ENCODE results near the gene PRRX2.
A peak's percentile ranks its signal among the peaks of the same experiment; 100 is the strongest.
"Not testable (repeated sequence)": the region's sequence is repeated elsewhere in the genome, so short reads cannot be mapped to it uniquely, and the experiment has no call there.

PRRX2 gene

GRCh38 chr9:129665389-129665775, at the start of gene PRRX2:
PRRX2 (plus strand) TSS chr9:129665647; CDS start chr9:129665868, 221 bp downstream.
- DNase-seq: no peak

GRCh38 chr9:129617167-129617566, 48.3 kb upstream of the PRRX2 start:
- no peak for DNase-seq

- DNase-seq: no peak
Measured at GRCh38 chr9:129619787-129620668, 45.4 kb upstream of the PRRX2 start.

- DNase-seq: no peak
Measured at GRCh38 chr9:129620669-129621295, 44.7 kb upstream of the PRRX2 start, which contains the start of gene C9orf50. C9orf50 (minus strand) TSS chr9:129621101; CDS start chr9:129620574, 527 bp downstream.

GRCh38 chr9:129623331-129623730, 42.1 kb upstream of the PRRX2 start:
- no peak for DNase-seq

- DNase-seq: no peak
Measured at GRCh38 chr9:129624168-129624759, 41.2 kb upstream of the PRRX2 start.

- DNase-seq: peak; percentile 88
Measured at GRCh38 chr9:129624947-129625346, 40.5 kb upstream of the PRRX2 start.

GRCh38 chr9:129626079-129626624, 39.3 kb upstream of the PRRX2 start, which contains the start of gene NTMT1:
NTMT1 (plus strand) TSS chr9:129626163; CDS start chr9:129632704, 6,541 bp downstream.
- peak; percentile 67 for DNase-seq

GRCh38 chr9:129626625-129627284, 38.7 kb upstream of the PRRX2 start:
- DNase-seq: no peak

GRCh38 chr9:129627556-129628440, 37.6 kb upstream of the PRRX2 start:
- no peak for DNase-seq

GRCh38 chr9:129628709-129629108, 36.7 kb upstream of the PRRX2 start:
- DNase-seq: no peak

GRCh38 chr9:129629251-129629820, 36.1 kb upstream of the PRRX2 start:
- no peak for DNase-seq

- no peak for DNase-seq
Measured at GRCh38 chr9:129630967-129631673, 34.3 kb upstream of the PRRX2 start.

GRCh38 chr9:129631674-129632129, 33.7 kb upstream of the PRRX2 start:
- DNase-seq: no peak

GRCh38 chr9:129632460-129632859, 33.0 kb upstream of the PRRX2 start:
- no peak for DNase-seq

- no peak for DNase-seq
Measured at GRCh38 chr9:129633207-129633606, 32.2 kb upstream of the PRRX2 start.

GRCh38 chr9:129633848-129634247, 31.6 kb upstream of the PRRX2 start:
- DNase-seq: no peak

GRCh38 chr9:129635099-129636065, 30.1 kb upstream of the PRRX2 start:
- no peak for DNase-seq

- DNase-seq: not testable (repeated sequence)
Measured at GRCh38 chr9:129636343-129636742, 29.1 kb upstream of the PRRX2 start.
